K562 (cell line): ENCODE measurements around the gene LARP4B.

ENCODE experiments used
- EZH2 ChIP-seq: IDR thresholded peaks from 2 replicates; pipeline ENCODE4 v1.6.1; 2012; ENCODE audit warnings: low read depth, mild to moderate bottlenecking, inconsistent platforms, low read length, borderline replicate concordance
- POLR2A ChIP-seq: fragments of 450-650 bp; conservative IDR thresholded peaks from 2 replicates; pipeline ENCODE4 v1.6.1; 2016
- SMARCB1 ChIP-seq: IDR thresholded peaks from 2 replicates; pipeline ENCODE4 v1.6.1; 2011; ENCODE audit warnings: improper control_type of control experiment, low read depth; ENCODE audit not compliant: insufficient read length
- TFAM ChIP-seq: fragments of 250-450 bp; sonication (Bioruptor Pico); conservative IDR thresholded peaks from 2 replicates; pipeline ENCODE4 v1.5.0; 2021; ENCODE audit warnings: mild to moderate bottlenecking, moderate library complexity
- YY1 ChIP-seq, 3 experiments: IDR thresholded peaks; 2 replicates each; pipeline ENCODE4 v1.6.1; 2011; ENCODE audit warnings: low read length in 2 of 3, mild to moderate bottlenecking in 2 of 3, moderate library complexity in 2 of 3, borderline replicate concordance in 1 of 3, control low read depth in 1 of 3, low read depth in 1 of 3; ENCODE audit not compliant: insufficient read depth in 3 of 3, insufficient replicate concordance in 2 of 3, control insufficient read depth in 1 of 3, insufficient read length in 1 of 3; ENCODE audit errors: extremely low read depth in 1 of 3
- TF ChIP-seq, protein P1 (sequence below): fragments of 250-450 bp; sonication (Bioruptor Pico); IDR thresholded peaks from 2 replicates; pipeline ENCODE4 v1.5.0; 2021; ENCODE audit warnings: mild to moderate bottlenecking, borderline replicate concordance

- TF ChIP-seq, protein P1, sequence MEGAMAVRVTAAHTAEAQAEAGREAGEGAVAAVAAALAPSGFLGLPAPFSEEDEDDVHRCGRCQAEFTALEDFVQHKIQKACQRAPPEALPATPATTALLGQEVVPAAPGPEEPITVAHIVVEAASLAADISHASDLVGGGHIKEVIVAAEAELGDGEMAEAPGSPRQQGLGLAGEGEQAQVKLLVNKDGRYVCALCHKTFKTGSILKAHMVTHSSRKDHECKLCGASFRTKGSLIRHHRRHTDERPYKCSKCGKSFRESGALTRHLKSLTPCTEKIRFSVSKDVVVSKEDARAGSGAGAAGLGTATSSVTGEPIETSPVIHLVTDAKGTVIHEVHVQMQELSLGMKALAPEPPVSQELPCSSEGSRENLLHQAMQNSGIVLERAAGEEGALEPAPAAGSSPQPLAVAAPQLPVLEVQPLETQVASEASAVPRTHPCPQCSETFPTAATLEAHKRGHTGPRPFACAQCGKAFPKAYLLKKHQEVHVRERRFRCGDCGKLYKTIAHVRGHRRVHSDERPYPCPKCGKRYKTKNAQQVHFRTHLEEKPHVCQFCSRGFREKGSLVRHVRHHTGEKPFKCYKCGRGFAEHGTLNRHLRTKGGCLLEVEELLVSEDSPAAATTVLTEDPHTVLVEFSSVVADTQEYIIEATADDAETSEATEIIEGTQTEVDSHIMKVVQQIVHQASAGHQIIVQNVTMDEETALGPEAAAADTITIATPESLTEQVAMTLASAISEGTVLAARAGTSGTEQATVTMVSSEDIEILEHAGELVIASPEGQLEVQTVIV (CRISPR knock-in tag), result no peak
- no peak for TF ChIP-seq EZH2
- no peak for TF ChIP-seq YY1 (IDR thresholded peaks at IDR 0.05; ENCODE audit: borderline replicate concordance in 1 of 3, control insufficient read depth in 1 of 3, extremely low read depth in 1 of 3, insufficient read depth in 3 of 3, insufficient read length in 1 of 3, insufficient replicate concordance in 2 of 3, low read depth in 1 of 3, low read length in 2 of 3)
- no peak for TF ChIP-seq POLR2A
- no peak for TF ChIP-seq SMARCB1
- no peak for TF ChIP-seq TFAM (CRISPR knock-in tag)
These were observed 113.5 kb downstream of the LARP4B start for GRCh38 chr10:818010-818409.
